G401 (cell line): ENCODE results near the gene CDKN2B. TPM values are rescaled to one million over a fixed set of nuclear protein-coding genes. Genes with fewer than 3 reads are reported as not detected.

Source experiments
- total RNA-seq: library from RNA; depleted of rRNA; stranded (reverse); fragments of >200 nt; shearing (Covaris generic); gene quantifications from 2 replicates; pipeline ENCODE4 v1.2.3, GENCODE V29; 2014; rRNA removed

The CDKN2B gene
- total RNA-seq, 1 experiment from 2014 or later = 0.61 TPM

Other genes starting within 250 kb of the CDKN2B start
- gene MTAP, start 206.7 kb downstream of the CDKN2B start, total RNA-seq = 15.1 and 17.4 TPM in 2 replicates
- 8.4 and 14.6 TPM in 2 replicates for gene CDKN2A, start 14.9 kb downstream of the CDKN2B start, total RNA-seq
- not detected in 2 replicates for gene CDKN2B-AS1, start 14.5 kb downstream of the CDKN2B start, total RNA-seq